Measurements from ENCODE around the gene PPP3R1.
A peak's percentile ranks its signal among the peaks of the same experiment; 100 is the strongest.

Gene PPP3R1

DNA sequence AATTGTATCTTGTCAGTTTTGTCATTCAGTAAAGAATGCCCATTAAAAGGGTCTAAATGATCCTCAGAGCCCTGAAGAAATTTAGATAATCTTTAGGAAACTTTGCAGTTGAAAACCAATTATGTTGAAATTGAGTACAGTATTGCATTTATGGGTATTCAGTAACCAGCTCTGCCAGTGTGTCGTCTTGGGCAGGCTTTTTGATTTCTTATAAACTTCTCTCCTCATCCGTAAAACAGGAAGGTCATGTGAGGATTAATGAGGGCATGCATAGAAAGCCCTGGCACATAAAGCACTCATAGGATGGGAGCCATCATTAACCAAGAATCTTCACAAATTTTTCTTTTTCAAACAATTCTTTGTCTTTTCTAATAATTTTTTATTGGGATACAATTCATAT is 79.8 kb downstream of the PPP3R1 start:
- Histone ChIP-seq H3K4me3 (replicated peaks; ENCODE audit: insufficient read depth, low read length) (no peak overlapping the region), H3K27ac (replicated peaks) (peak overlapping the region; percentile 80)

DNA sequence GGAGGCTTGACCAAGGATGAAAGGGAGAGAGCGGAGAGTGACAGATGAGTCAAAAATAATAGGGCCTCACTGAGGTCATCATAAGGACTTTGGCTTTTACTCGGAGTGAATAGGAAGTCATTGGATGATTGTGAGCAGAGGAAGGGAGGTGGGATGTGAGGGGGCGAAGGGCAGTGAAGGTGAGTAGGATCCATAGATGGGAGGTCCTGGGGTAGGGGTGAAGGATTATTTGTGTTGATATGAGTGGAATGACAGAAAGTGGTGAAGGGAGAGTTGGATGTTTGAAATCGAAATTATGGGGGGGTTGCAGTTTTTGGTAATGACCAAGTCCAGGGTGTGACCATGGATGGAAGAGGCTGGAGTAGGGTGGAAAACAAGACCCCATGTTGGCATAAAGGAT is 80.6 kb downstream of the PPP3R1 start:
- H3K27me3 ChIP-seq (ENCODE audit: insufficient read depth, poor library complexity, severe bottlenecking): no peaks in the 10 kb centered on the region
- peak overlapping the region; percentile 80 for H3K27ac ChIP-seq (replicated peaks)
- no peak for DNase-seq (ENCODE audit: low read depth in 1 of 2, low spot score in 1 of 2)
- H3K4me3 ChIP-seq (replicated peaks; ENCODE audit: insufficient read depth, low read length): no peak overlapping the region
- TF ChIP-seq POLR2AphosphoS5 (IDR thresholded peaks at IDR 0.05; ENCODE audit: low read depth) (no peak), GABPA (IDR thresholded peaks at IDR 0.05; ENCODE audit: low read depth) (no peak), SPI1 (IDR thresholded peaks at IDR 0.05; ENCODE audit: borderline replicate concordance, low read depth) (no peak)
- TF ChIP-seq, protein P1, sequence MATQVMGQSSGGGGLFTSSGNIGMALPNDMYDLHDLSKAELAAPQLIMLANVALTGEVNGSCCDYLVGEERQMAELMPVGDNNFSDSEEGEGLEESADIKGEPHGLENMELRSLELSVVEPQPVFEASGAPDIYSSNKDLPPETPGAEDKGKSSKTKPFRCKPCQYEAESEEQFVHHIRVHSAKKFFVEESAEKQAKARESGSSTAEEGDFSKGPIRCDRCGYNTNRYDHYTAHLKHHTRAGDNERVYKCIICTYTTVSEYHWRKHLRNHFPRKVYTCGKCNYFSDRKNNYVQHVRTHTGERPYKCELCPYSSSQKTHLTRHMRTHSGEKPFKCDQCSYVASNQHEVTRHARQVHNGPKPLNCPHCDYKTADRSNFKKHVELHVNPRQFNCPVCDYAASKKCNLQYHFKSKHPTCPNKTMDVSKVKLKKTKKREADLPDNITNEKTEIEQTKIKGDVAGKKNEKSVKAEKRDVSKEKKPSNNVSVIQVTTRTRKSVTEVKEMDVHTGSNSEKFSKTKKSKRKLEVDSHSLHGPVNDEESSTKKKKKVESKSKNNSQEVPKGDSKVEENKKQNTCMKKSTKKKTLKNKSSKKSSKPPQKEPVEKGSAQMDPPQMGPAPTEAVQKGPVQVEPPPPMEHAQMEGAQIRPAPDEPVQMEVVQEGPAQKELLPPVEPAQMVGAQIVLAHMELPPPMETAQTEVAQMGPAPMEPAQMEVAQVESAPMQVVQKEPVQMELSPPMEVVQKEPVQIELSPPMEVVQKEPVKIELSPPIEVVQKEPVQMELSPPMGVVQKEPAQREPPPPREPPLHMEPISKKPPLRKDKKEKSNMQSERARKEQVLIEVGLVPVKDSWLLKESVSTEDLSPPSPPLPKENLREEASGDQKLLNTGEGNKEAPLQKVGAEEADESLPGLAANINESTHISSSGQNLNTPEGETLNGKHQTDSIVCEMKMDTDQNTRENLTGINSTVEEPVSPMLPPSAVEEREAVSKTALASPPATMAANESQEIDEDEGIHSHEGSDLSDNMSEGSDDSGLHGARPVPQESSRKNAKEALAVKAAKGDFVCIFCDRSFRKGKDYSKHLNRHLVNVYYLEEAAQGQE (IDR thresholded peaks at IDR 0.05; ENCODE audit: insufficient replicate concordance, low read depth): no peak
- TF ChIP-seq, protein P2, sequence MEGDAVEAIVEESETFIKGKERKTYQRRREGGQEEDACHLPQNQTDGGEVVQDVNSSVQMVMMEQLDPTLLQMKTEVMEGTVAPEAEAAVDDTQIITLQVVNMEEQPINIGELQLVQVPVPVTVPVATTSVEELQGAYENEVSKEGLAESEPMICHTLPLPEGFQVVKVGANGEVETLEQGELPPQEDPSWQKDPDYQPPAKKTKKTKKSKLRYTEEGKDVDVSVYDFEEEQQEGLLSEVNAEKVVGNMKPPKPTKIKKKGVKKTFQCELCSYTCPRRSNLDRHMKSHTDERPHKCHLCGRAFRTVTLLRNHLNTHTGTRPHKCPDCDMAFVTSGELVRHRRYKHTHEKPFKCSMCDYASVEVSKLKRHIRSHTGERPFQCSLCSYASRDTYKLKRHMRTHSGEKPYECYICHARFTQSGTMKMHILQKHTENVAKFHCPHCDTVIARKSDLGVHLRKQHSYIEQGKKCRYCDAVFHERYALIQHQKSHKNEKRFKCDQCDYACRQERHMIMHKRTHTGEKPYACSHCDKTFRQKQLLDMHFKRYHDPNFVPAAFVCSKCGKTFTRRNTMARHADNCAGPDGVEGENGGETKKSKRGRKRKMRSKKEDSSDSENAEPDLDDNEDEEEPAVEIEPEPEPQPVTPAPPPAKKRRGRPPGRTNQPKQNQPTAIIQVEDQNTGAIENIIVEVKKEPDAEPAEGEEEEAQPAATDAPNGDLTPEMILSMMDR (IDR thresholded peaks at IDR 0.05; ENCODE audit: insufficient read depth, low read length): no peak

More for the DNA sequence above, 79.8 kb downstream of the PPP3R1 start:
- DNase-seq (ENCODE audit: low read depth in 1 of 2, low spot score in 1 of 2): peak; percentile 33 to 69
- TF ChIP-seq, protein P2 (IDR thresholded peaks at IDR 0.05; ENCODE audit: insufficient read depth, low read length): no peak
- TF ChIP-seq SPI1 (IDR thresholded peaks at IDR 0.05; ENCODE audit: borderline replicate concordance, low read depth) (no peak), GABPA (IDR thresholded peaks at IDR 0.05; ENCODE audit: low read depth) (no peak), POLR2AphosphoS5 (IDR thresholded peaks at IDR 0.05; ENCODE audit: low read depth) (no peak)
- TF ChIP-seq, protein P1 (IDR thresholded peaks at IDR 0.05; ENCODE audit: insufficient replicate concordance, low read depth): no peak
- H3K27me3 ChIP-seq (ENCODE audit: insufficient read depth, poor library complexity, severe bottlenecking): no peaks in the 10 kb centered on the region

DNA sequence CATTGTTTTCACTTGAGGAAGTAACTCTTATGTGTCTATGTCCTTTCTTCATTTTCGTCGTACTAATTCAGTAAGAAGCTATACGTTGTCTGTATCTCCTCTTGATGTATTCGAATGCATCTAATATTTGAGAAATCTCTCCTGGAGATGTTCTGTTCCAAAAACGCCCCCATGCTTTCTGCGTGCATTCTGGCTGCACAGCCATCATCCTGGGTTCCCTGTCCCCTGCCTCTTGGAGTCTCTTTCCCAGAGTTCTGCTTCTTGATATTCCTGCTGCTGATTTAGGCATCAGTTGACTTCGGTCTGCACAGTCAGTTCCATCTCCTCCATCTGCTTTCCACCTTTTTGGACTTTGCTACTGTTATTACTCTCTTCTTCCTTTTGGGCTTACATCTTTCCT is 81.2 kb downstream of the PPP3R1 start:
- DNase-seq (ENCODE audit: low read depth in 1 of 2, low spot score in 1 of 2): no peak
- no peaks in the 10 kb centered on the region for H3K27me3 ChIP-seq (ENCODE audit: insufficient read depth, poor library complexity, severe bottlenecking)
- no peak overlapping the region for H3K4me3 ChIP-seq (replicated peaks; ENCODE audit: insufficient read depth, low read length)
- TF ChIP-seq, protein P2 (IDR thresholded peaks at IDR 0.05; ENCODE audit: insufficient read depth, low read length): no peak
- no peak for TF ChIP-seq SPI1 (IDR thresholded peaks at IDR 0.05; ENCODE audit: borderline replicate concordance, low read depth)
- TF ChIP-seq GABPA (IDR thresholded peaks at IDR 0.05; ENCODE audit: low read depth): no peak
- TF ChIP-seq, protein P1 (IDR thresholded peaks at IDR 0.05; ENCODE audit: insufficient replicate concordance, low read depth): no peak
- TF ChIP-seq POLR2AphosphoS5 (IDR thresholded peaks at IDR 0.05; ENCODE audit: low read depth): no peak
- peak overlapping the region; percentile 80 for H3K27ac ChIP-seq (replicated peaks)

Measured in HL-60 (cell line).